ENCODE measurements around the gene LILRA6.

LILRA6 gene

GRCh38 chr19:54206030-54206830 is 36.4 kb downstream of the LILRA6 start:
- Histone ChIP-seq H3K9me2 (replicated peaks; ENCODE audit: insufficient read depth, low read length) (no peaks in the 10 kb centered on the region), H3K4me3 (ENCODE audit: insufficient read depth, low read length, poor library complexity, severe bottlenecking) (no peak overlapping the region), H3K36me3 (ENCODE audit: low read length) (peaks cover 40% of the 10 kb centered on the region), H2AFZ (ENCODE audit: low read depth, low read length, severe bottlenecking) (no peak overlapping the region), H3K4me2 (ENCODE audit: low read depth, low read length, poor library complexity, severe bottlenecking) (no peak overlapping the region), H3K79me2 (ENCODE audit: insufficient read depth, low read length) (peaks cover 55% of the 10 kb centered on the region), H3K9me3 (ENCODE audit: insufficient read depth, low read length) (no peaks in the 10 kb centered on the region), H3K27ac (ENCODE audit: low read depth, low read length) (no peak overlapping the region), H4K20me1 (ENCODE audit: low read depth, low read length) (peaks cover 53% of the 10 kb centered on the region), H3K27me3 (ENCODE audit: low read length) (no peaks in the 10 kb centered on the region), H3F3A (ENCODE audit: insufficient read depth) (peaks cover 77% of the 10 kb centered on the region), H3K9ac (ENCODE audit: low read length) (no peak overlapping the region)
- TF ChIP-seq EZH2phosphoT487 (conservative IDR thresholded peaks at IDR 0.05; ENCODE audit: low read length) (no peak), CTCF (IDR thresholded peaks at IDR 0.05; ENCODE audit: insufficient read depth, low read length, poor library complexity, severe bottlenecking) (no peak)

- peak overlapping the region; percentile 9 for H3K4me3 ChIP-seq (ENCODE audit: insufficient read depth, low read length, poor library complexity, severe bottlenecking)
- peaks cover 61% of the 10 kb centered on the region for H3K79me2 ChIP-seq (ENCODE audit: insufficient read depth, low read length)
- peak overlapping the region; percentile 79 for H3K4me2 ChIP-seq (ENCODE audit: low read depth, low read length, poor library complexity, severe bottlenecking)
- peaks cover 70% of the 10 kb centered on the region for H3F3A ChIP-seq (ENCODE audit: insufficient read depth)
- H3K9me2 ChIP-seq (replicated peaks; ENCODE audit: insufficient read depth, low read length): no peaks in the 10 kb centered on the region
- no peak overlapping the region for H3K9ac ChIP-seq (ENCODE audit: low read length)
- TF ChIP-seq CTCF (IDR thresholded peaks at IDR 0.05; ENCODE audit: insufficient read depth, low read length, poor library complexity, severe bottlenecking) (no peak), EZH2phosphoT487 (conservative IDR thresholded peaks at IDR 0.05; ENCODE audit: low read length) (no peak)
- H4K20me1 ChIP-seq (ENCODE audit: low read depth, low read length): peaks cover 53% of the 10 kb centered on the region
- H3K27ac ChIP-seq (ENCODE audit: low read depth, low read length): no peak overlapping the region
- H3K9me3 ChIP-seq (ENCODE audit: insufficient read depth, low read length): no peaks in the 10 kb centered on the region
- H3K27me3 ChIP-seq (ENCODE audit: low read length): no peaks in the 10 kb centered on the region
- H3K36me3 ChIP-seq (ENCODE audit: low read length): peaks cover 41% of the 10 kb centered on the region
- H2AFZ ChIP-seq (ENCODE audit: low read depth, low read length, severe bottlenecking): no peak overlapping the region
These were observed 37.7 kb downstream of the LILRA6 start for GRCh38 chr19:54204767-54205468.

GRCh38 chr19:54203151-54203611 is 39.4 kb downstream of the LILRA6 start:
- no peaks in the 10 kb centered on the region for H3K9me2 ChIP-seq (replicated peaks; ENCODE audit: insufficient read depth, low read length)
- H3K36me3 ChIP-seq (ENCODE audit: low read length): peaks cover 41% of the 10 kb centered on the region
- H3K9ac ChIP-seq (ENCODE audit: low read length): peak overlapping the region; percentile 94
- no peaks in the 10 kb centered on the region for H3K27me3 ChIP-seq (ENCODE audit: low read length)
- H3K4me3 ChIP-seq (ENCODE audit: insufficient read depth, low read length, poor library complexity, severe bottlenecking): peak overlapping the region; percentile 88
- no peaks in the 10 kb centered on the region for H3K9me3 ChIP-seq (ENCODE audit: insufficient read depth, low read length)
- H3F3A ChIP-seq (ENCODE audit: insufficient read depth): peaks cover 53% of the 10 kb centered on the region
- H2AFZ ChIP-seq (ENCODE audit: low read depth, low read length, severe bottlenecking): no peak overlapping the region
- peaks cover 63% of the 10 kb centered on the region for H3K79me2 ChIP-seq (ENCODE audit: insufficient read depth, low read length)
- H4K20me1 ChIP-seq (ENCODE audit: low read depth, low read length): peaks cover 49% of the 10 kb centered on the region
- peak overlapping the region; percentile 79 for H3K4me2 ChIP-seq (ENCODE audit: low read depth, low read length, poor library complexity, severe bottlenecking)
- TF ChIP-seq EZH2phosphoT487 (conservative IDR thresholded peaks at IDR 0.05; ENCODE audit: low read length) (no peak), CTCF (IDR thresholded peaks at IDR 0.05; ENCODE audit: insufficient read depth, low read length, poor library complexity, severe bottlenecking) (no peak)
- peak overlapping the region; percentile 85; the same call in 1 of the 2 replicates for H3K27ac ChIP-seq (ENCODE audit: low read depth, low read length)
